ENCODE results near the gene WDR90. TPM values are rescaled to one million over a fixed set of nuclear protein-coding genes. Genes with fewer than 3 reads are reported as not detected.

WDR90 gene
- total and polyA plus RNA-seq, 2 of the 13 experiments (the other 11 are each of a cell fraction or from before 2014, with no cell fraction given): 14.9 to 28.9 TPM

- DNase-seq (ENCODE audit: low spot score) (no peak), ATAC-seq (no peak), FAIRE-seq (no peak)
- H3K4me1 ChIP-seq (ENCODE audit: insufficient read depth, low read length): peaks cover 16% of the 10 kb centered on the region
- 95% methylated on average over 8 of the region's 37 CpGs for WGBS (ENCODE audit: low lambda C conversion rate)
- no peak for TF ChIP-seq HOXA7 (CRISPR knock-in tag; IDR thresholded peaks at IDR 0.05)
- no peak for TF ChIP-seq ZSCAN29 (CRISPR knock-in tag; conservative IDR thresholded peaks at IDR 0.05)
- TF ChIP-seq ATF7 (IDR thresholded peaks at IDR 0.05): peak; percentile 52
- TF ChIP-seq ATF7 (CRISPR knock-in tag; IDR thresholded peaks at IDR 0.05): no peak
- 0 out of 2 replicates have a peak, but pooled peaks have one; percentile 9 for TF ChIP-seq ZNF687 (CRISPR knock-in tag; IDR thresholded peaks at IDR 0.05)
- peak; percentile 56 for TF ChIP-seq AGO2 (optimal IDR thresholded peaks at IDR 0.05; ENCODE audit: low read depth, low read length)
- 0 out of 2 replicates have a peak, but pooled peaks have one; percentile 32 for TF ChIP-seq CREB1 (IDR thresholded peaks at IDR 0.05)
- no peak for TF ChIP-seq CREB1 (CRISPR knock-in tag; IDR thresholded peaks at IDR 0.05)
- H3K79me2 ChIP-seq (ENCODE audit: insufficient read depth, low read length): no peaks in the 10 kb centered on the region
- no TSS peak for BruUV-seq (replicated peaks)
- CTCF ChIA-PET (ENCODE audit: low intra/inter-chr PET ratio, low total read pairs): no interaction called here
- no peaks in the 10 kb centered on the region for H3K9me3 ChIP-seq (ENCODE audit: low read length)
- H3K4me2 ChIP-seq (ENCODE audit: low read depth, low read length): no peak overlapping the region
- no peaks in the 10 kb centered on the region for H3K27me3 ChIP-seq (ENCODE audit: control insufficient read depth in 1 of 2, insufficient read depth in 2 of 2, low read length in 2 of 2)
- H3K36me3 ChIP-seq (replicated peaks in 1 of 2; ENCODE audit: control insufficient read depth in 1 of 2, insufficient read depth in 2 of 2, low read length in 2 of 2): peaks cover 4% of the 10 kb centered on the region in 2 experiments; a peak in 2 of 5 replicates
- H3K27ac ChIP-seq (ENCODE audit: extremely low read length, insufficient read depth, low read length): no peak overlapping the region
- no peaks in the 10 kb centered on the region for H4K20me1 ChIP-seq (ENCODE audit: insufficient read depth, low read length)
- intact Hi-C loops (cut with micrococcal nuclease; ENCODE audit: unreplicated experiment) (no loop called here), in situ Hi-C loops (cut with HindIII; ENCODE audit: extremely low pct_ligation_motif_present, low pct_unique_long_range_greater_than_20kb) (no loop called here)
- POLR2A ChIA-PET: interaction anchor here (0.8 kb wide), 1 partner anchor 11 kb away, joined by 3 read pairs; the partner anchor contains the start of gene METTL26
- no peak overlapping the region for H3K4me3 ChIP-seq (replicated peaks in 1 of 3; ENCODE audit: insufficient read depth in 1 of 3, low read depth in 2 of 3, low read length in 3 of 3)
- H2AFZ ChIP-seq (ENCODE audit: low read length): no peak overlapping the region
- H3K9ac ChIP-seq (ENCODE audit: insufficient read depth, low read depth, low read length): no peak overlapping the region
These were observed 23.8 kb upstream of the WDR90 start for GRCh38 chr16:625117-625976.
